Measurements from ENCODE around the gene ADAMTS17.
A peak's percentile ranks its signal among the peaks of the same experiment; 100 is the strongest.

ADAMTS17 gene

GRCh38 chr15:100124936-100125335 is 216.8 kb downstream of the ADAMTS17 start:
- DNase-seq, result no peak

GRCh38 chr15:100124361-100124760 is 217.4 kb downstream of the ADAMTS17 start:
- no peak for DNase-seq

GRCh38 chr15:100123611-100124010 is 218.2 kb downstream of the ADAMTS17 start:
- DNase-seq, result no peak

GRCh38 chr15:100121285-100121684 is 220.5 kb downstream of the ADAMTS17 start:
- no peak for DNase-seq

GRCh38 chr15:100120111-100120510 is 221.7 kb downstream of the ADAMTS17 start:
- no peak for DNase-seq

- no peak for DNase-seq
These were observed 223.2 kb downstream of the ADAMTS17 start for GRCh38 chr15:100118546-100118945.

GRCh38 chr15:100116416-100117190 is 225.2 kb downstream of the ADAMTS17 start:
- no peak for DNase-seq

- no peak for DNase-seq
These were observed 226.1 kb downstream of the ADAMTS17 start for GRCh38 chr15:100115711-100116090.

GRCh38 chr15:100115066-100115710 is 226.6 kb downstream of the ADAMTS17 start:
- no peak for DNase-seq

- no peak for DNase-seq
These were observed 227.2 kb downstream of the ADAMTS17 start for GRCh38 chr15:100114571-100114970.

- no peak for DNase-seq
These were observed 227.7 kb downstream of the ADAMTS17 start for GRCh38 chr15:100114100-100114499.

- no peak for DNase-seq
These were observed 228.3 kb downstream of the ADAMTS17 start for GRCh38 chr15:100113351-100114080.

- no peak for DNase-seq
These were observed 229.0 kb downstream of the ADAMTS17 start for GRCh38 chr15:100112636-100113305.

GRCh38 chr15:100112061-100112420 is 229.7 kb downstream of the ADAMTS17 start:
- no peak for DNase-seq

GRCh38 chr15:100111125-100112060 is 230.4 kb downstream of the ADAMTS17 start:
- peak; percentile 46 for DNase-seq

GRCh38 chr15:100109486-100110035 is 232.2 kb downstream of the ADAMTS17 start:
- DNase-seq, result no peak

GRCh38 chr15:100108846-100109245 is 232.9 kb downstream of the ADAMTS17 start:
- DNase-seq, result no peak

- no peak for DNase-seq
These were observed 233.4 kb downstream of the ADAMTS17 start for GRCh38 chr15:100108346-100108745.

GRCh38 chr15:100107606-100108225 is 234.1 kb downstream of the ADAMTS17 start:
- DNase-seq, result no peak

- DNase-seq, result no peak
These were observed 234.6 kb downstream of the ADAMTS17 start for GRCh38 chr15:100107151-100107550.

GRCh38 chr15:100106732-100107131 is 235.0 kb downstream of the ADAMTS17 start:
- no peak for DNase-seq
